Colon (tissue), 2 donors: ENCODE measurements around the gene PDF.
"Not testable (repeated sequence)": the region's sequence is repeated elsewhere in the genome, so short reads cannot be mapped to it uniquely, and the experiment has no call there.

Source experiments
- FAIRE-seq: peaks from 2 replicates; lab custom pipeline; 2012; peaks lifted over from hg19 to GRCh38; lab: Jason Lieb, UNC
- donor health status: control.
- donor health status: control.

The PDF gene

GRCh38 chr16:69330286-69331109, at the start of gene PDF:
Gene PDF (minus strand): TSS chr16:69330588. CDS start chr16:69330570, 18 bp downstream.
- no peak for FAIRE-seq

- FAIRE-seq: no peak
These were observed 48.4 kb upstream of the PDF start for GRCh38 chr16:69378760-69379159.

- no peak for FAIRE-seq
These were observed 47.6 kb upstream of the PDF start for GRCh38 chr16:69378036-69378435.

GRCh38 chr16:69376393-69377059, 46.1 kb upstream of the PDF start:
- FAIRE-seq: no peak

- FAIRE-seq: peak; percentile 31
These were observed 42.6 kb upstream of the PDF start for GRCh38 chr16:69373019-69373418.

GRCh38 chr16:69371564-69371963, 41.2 kb upstream of the PDF start:
- no peak for FAIRE-seq

GRCh38 chr16:69368866-69369265, 38.5 kb upstream of the PDF start:
- FAIRE-seq: no peak

GRCh38 chr16:69367980-69368379, 37.6 kb upstream of the PDF start:
- no peak for FAIRE-seq

- FAIRE-seq: no peak
These were observed 36.0 kb upstream of the PDF start for GRCh38 chr16:69366431-69366830.

- FAIRE-seq: no peak
These were observed 35.5 kb upstream of the PDF start for GRCh38 chr16:69365901-69366300.

GRCh38 chr16:69364088-69364487, 33.7 kb upstream of the PDF start:
- FAIRE-seq: no peak

- FAIRE-seq: no peak
These were observed 32.9 kb upstream of the PDF start for GRCh38 chr16:69363281-69363717.

- not testable (repeated sequence) for FAIRE-seq
These were observed 29.7 kb upstream of the PDF start for GRCh38 chr16:69360070-69360469.

GRCh38 chr16:69351309-69352027, 21.1 kb upstream of the PDF start, which contains the start of gene TMED6:
Gene TMED6 (minus strand): TSS chr16:69351786. CDS start chr16:69351753, 33 bp downstream.
- no peak for FAIRE-seq

- no peak for FAIRE-seq
These were observed 20.2 kb upstream of the PDF start for GRCh38 chr16:69350536-69351133.

- FAIRE-seq: no peak
These were observed 19.1 kb upstream of the PDF start for GRCh38 chr16:69349536-69349935.

GRCh38 chr16:69348222-69348621, 17.8 kb upstream of the PDF start:
- FAIRE-seq: no peak

- FAIRE-seq: no peak
These were observed 16.3 kb upstream of the PDF start for GRCh38 chr16:69346683-69347082.

GRCh38 chr16:69345923-69346322, 15.5 kb upstream of the PDF start:
- FAIRE-seq: no peak

- FAIRE-seq: no peak
These were observed 13.8 kb upstream of the PDF start for GRCh38 chr16:69344171-69344570.

- FAIRE-seq: no peak
These were observed 9.8 kb upstream of the PDF start for GRCh38 chr16:69340095-69340644.
